Erythroblast (primary cell): Measurements from ENCODE around the gene UBE2I.

Experiments used
- GATA1 ChIP-seq: IDR thresholded peaks from 2 replicates; pipeline ENCODE4 v1.6.1; 2011; ENCODE audit warnings: low read depth, mild to moderate bottlenecking, control low read depth, low read length, moderate library complexity
- POLR2A ChIP-seq: IDR thresholded peaks from 2 replicates; pipeline ENCODE4 v1.6.1; 2011; ENCODE audit warnings: mild to moderate bottlenecking, low read length

DNA sequence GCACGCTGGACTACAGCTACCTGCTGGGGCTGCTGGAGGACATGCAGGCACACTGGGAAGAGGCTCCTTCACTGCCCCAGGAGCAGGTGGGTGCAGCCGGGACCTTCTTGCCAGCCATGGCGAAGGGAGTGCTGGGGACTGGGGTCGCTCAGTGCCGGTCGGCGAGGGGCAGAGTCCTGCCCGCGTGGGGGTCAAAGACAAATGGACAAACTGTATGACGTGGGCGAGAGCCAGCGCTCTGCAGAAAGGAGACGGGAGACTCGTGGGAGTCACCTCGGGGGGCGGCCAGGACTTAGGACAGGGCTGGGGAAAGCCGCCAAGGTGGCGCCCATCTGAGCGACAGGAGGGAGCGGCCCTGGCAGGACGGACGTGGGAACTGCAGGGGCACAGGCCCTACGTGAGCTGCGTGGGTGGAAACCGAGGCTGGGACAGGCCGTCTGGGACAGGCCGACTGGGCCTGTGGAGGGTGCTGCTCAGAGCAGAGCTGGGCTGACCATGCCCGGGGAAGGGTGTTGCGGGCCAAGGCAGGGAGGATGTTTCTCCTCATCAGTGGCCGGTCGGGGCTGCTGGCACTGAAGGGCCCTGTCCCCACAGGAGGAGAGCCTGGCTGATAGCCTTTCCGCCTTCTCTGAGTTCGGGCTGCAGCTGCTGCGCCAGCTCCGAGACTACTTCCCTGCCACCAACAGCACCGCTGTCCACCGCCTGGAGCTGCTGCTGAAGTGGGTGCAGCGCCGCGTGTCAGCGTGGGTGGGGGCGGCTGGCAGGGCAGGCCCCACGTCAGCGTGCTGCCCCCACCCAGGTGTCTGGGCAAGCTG is 34.2 kb downstream of the UBE2I start:
- TF ChIP-seq POLR2A (no peak), GATA1 (no peak)
